HepG2 (cell line): ENCODE results near the gene ASB16. TPM values are rescaled to one million over a fixed set of nuclear protein-coding genes. Genes with fewer than 3 reads are reported as not detected.

Experiments used
- ATF6 ChIP-seq: sonication (generic); formaldehyde crosslinking; conservative IDR thresholded peaks from 2 replicates; pipeline ENCODE4 v1.4.0; 2020; ENCODE audit warnings: missing genetic modification reagents
- ATRX ChIP-seq: sonication (generic); formaldehyde crosslinking; IDR thresholded peaks from 2 replicates; pipeline ENCODE4 v1.4.0; 2020; ENCODE audit warnings: missing genetic modification reagents, borderline replicate concordance
- BHLHE40 ChIP-seq: IDR thresholded peaks from 2 replicates; pipeline ENCODE4 v1.6.1; 2011; ENCODE audit warnings: low read length, improper control_type of control experiment
- FOXP1 ChIP-seq, 2 experiments: fragments of 450-650 bp in 1 of 2; IDR thresholded peaks; 2 replicates each; pipeline ENCODE4 v1.6.1; 2017 to 2018; ENCODE audit warnings: antibody characterized with exemption in 1 of 2
- MAF1 ChIP-seq: sonication (generic); formaldehyde crosslinking; IDR thresholded peaks from 2 replicates; pipeline ENCODE4 v1.5.0; 2020; ENCODE audit warnings: missing genetic modification reagents, borderline replicate concordance
- NFIB ChIP-seq: sonication (generic); formaldehyde crosslinking; IDR thresholded peaks from 2 replicates; pipeline ENCODE4 v1.9.0; 2021; ENCODE audit warnings: missing genetic modification reagents, mild to moderate bottlenecking, borderline replicate concordance
- NPAS2 ChIP-seq: sonication (generic); formaldehyde crosslinking; IDR thresholded peaks from 2 replicates; pipeline ENCODE4 v1.8.0; 2022; ENCODE audit warnings: mild to moderate bottlenecking, missing genetic modification reagents, borderline replicate concordance
- PREB ChIP-seq: sonication (generic); formaldehyde crosslinking; IDR thresholded peaks from 2 replicates; pipeline ENCODE4 v1.4.0; 2020; ENCODE audit warnings: missing genetic modification reagents
- RAD51 ChIP-seq: fragments of 450-650 bp; IDR thresholded peaks from 2 replicates; pipeline ENCODE4 v1.6.1; 2016; ENCODE audit warnings: borderline replicate concordance
- REPIN1 ChIP-seq: sonication (generic); formaldehyde crosslinking; IDR thresholded peaks from 2 replicates; pipeline ENCODE4 v1.8.0; 2022; ENCODE audit warnings: missing genetic modification reagents, low read depth, mild to moderate bottlenecking, borderline replicate concordance
- TFAP4 ChIP-seq: sonication (generic); IDR thresholded peaks from 2 replicates; pipeline ENCODE4 v1.6.1; 2016; ENCODE audit warnings: low read depth, borderline replicate concordance
- XRCC5 ChIP-seq: fragments of 200-400 bp; formaldehyde crosslinking; optimal IDR thresholded peaks from 2 replicates; pipeline ENCODE3; 2017; ENCODE audit warnings: mild to moderate bottlenecking, low read length
- ZNF101 ChIP-seq: sonication (generic); formaldehyde crosslinking; IDR thresholded peaks from 2 replicates; pipeline ENCODE4 v1.4.0; 2020; ENCODE audit warnings: mild to moderate bottlenecking, low read depth, missing genetic modification reagents, borderline replicate concordance
- ZNF12 ChIP-seq: sonication (generic); formaldehyde crosslinking; IDR thresholded peaks from 2 replicates; pipeline ENCODE4 v1.5.0; 2020; ENCODE audit warnings: missing genetic modification reagents
- ZNF121 ChIP-seq: sonication (generic); formaldehyde crosslinking; IDR thresholded peaks from 2 replicates; pipeline ENCODE4 v1.5.0; 2020; ENCODE audit warnings: mild to moderate bottlenecking, missing genetic modification reagents
- ZNF251 ChIP-seq: sonication (generic); formaldehyde crosslinking; IDR thresholded peaks from 2 replicates; pipeline ENCODE4 v1.9.0; 2021; ENCODE audit warnings: mild to moderate bottlenecking, missing genetic modification reagents
- ZNF343 ChIP-seq: sonication (generic); formaldehyde crosslinking; IDR thresholded peaks from 2 replicates; pipeline ENCODE4 v1.4.0; 2020; ENCODE audit warnings: mild to moderate bottlenecking, missing genetic modification reagents
- ZNF678 ChIP-seq: sonication (generic); formaldehyde crosslinking; IDR thresholded peaks from 2 replicates; pipeline ENCODE4 v1.4.0; 2020; ENCODE audit warnings: mild to moderate bottlenecking, missing genetic modification reagents
- ZNF7 ChIP-seq: IDR thresholded peaks from 2 replicates; pipeline ENCODE4 v1.6.1; 2016; ENCODE audit warnings: missing biosample characterization, missing genetic modification reagents
- ZNF747 ChIP-seq: sonication (generic); formaldehyde crosslinking; IDR thresholded peaks from 2 replicates; pipeline ENCODE4 v1.8.1; 2023; ENCODE audit warnings: missing genetic modification reagents, mild to moderate bottlenecking, borderline replicate concordance
- ZNF781 ChIP-seq: sonication (generic); formaldehyde crosslinking; IDR thresholded peaks from 2 replicates; pipeline ENCODE4 v1.5.1; 2020; ENCODE audit warnings: borderline replicate concordance, mild to moderate bottlenecking, missing genetic modification reagents; ENCODE audit errors: not compliant biosample characterization
- ZNF782 ChIP-seq: sonication (generic); formaldehyde crosslinking; IDR thresholded peaks from 2 replicates; pipeline ENCODE4 v1.4.0; 2020; ENCODE audit warnings: missing genetic modification reagents, mild to moderate bottlenecking, borderline replicate concordance
- ZSCAN29 ChIP-seq: sonication (generic); formaldehyde crosslinking; conservative IDR thresholded peaks from 2 replicates; pipeline ENCODE4 v1.4.0; 2020; ENCODE audit warnings: mild to moderate bottlenecking, missing genetic modification reagents
- polyA plus RNA-seq, 8 experiments: library from polyadenylated mRNA; depleted of rRNA in 3 of 8; stranded (reverse) in 7 of 8; unstranded in 1 of 8; fragments of >200 nt; fragmentation: Illumina TruSeq in 4 of 8; extraction: Trizol in 4 of 8; gene quantifications; 2 replicates each; pipeline versions ENCODE4 v1.2.1 to v1.2.3, GENCODE V29; 2011 to 2016; ENCODE audit warnings: low read depth in 4 of 8, missing spikeins in 1 of 8, mixed read lengths in 1 of 8; ENCODE audit not compliant: insufficient read depth in 1 of 8
- total RNA-seq, 5 experiments: library from RNA; depleted of rRNA; stranded (reverse); fragments of >200 nt; fragmentation: Illumina TruSeq; extraction: Trizol; gene quantifications; 2 replicates each; pipeline ENCODE4 v1.2.3, GENCODE V29; 2016; ENCODE audit warnings: low read depth in 1 of 5
- TF ChIP-seq, protein P1 (sequence below): sonication (generic); formaldehyde crosslinking; IDR thresholded peaks from 2 replicates; pipeline ENCODE4 v1.4.0; 2020; ENCODE audit warnings: missing genetic modification reagents, mild to moderate bottlenecking, borderline replicate concordance

The ASB16 gene
- total and polyA plus RNA-seq, 2 of the 13 experiments (the other 11 are each of a cell fraction or from before 2014, with no cell fraction given): 0.07 TPM; not detected in 1

DNA sequence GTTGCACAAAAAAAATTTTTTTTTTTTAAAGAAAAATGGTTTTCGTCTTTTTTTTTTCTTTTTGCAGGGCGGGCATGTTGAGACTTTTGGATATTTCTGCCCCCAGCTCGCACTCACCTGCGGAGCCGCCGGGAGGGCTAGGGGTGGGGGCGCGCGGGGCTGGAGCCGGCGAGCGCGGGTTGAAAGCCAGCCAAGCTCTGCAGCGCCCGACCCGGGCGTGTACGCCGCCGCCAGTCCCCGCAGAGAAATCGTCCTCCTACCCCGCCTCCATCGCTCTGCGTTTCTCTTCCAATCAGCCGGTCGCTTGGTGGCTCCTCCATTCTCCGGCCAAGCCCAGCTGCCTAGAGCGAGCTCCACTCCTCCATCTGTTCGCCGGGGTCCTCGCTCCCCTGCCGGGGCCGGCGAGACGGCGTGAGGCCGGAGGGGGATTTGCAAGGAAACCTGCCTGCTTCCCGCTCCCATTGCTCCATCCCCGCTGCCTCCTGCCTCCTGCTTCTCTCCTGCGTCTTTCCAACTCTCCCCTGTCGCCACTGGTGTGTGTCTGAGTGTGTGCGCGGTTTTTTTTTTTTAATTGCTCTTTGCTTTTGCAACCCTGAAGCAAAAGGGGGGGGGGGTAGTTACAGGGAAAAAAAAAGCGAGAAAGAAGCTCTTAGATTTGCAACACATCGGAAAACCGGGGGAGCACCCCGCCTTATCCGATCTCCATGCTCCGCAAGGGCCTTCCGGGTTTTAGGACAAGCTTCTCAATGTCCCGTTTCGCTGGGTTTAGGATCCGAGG lies 50.8 kb downstream of the ASB16 start (continued):
- TF ChIP-seq ZSCAN29 (CRISPR knock-in tag) (peak; percentile 83), ZNF747 (CRISPR knock-in tag) (no peak), ZNF781 (CRISPR knock-in tag) (no peak), ZNF121 (CRISPR knock-in tag) (no peak), NPAS2 (CRISPR knock-in tag) (no peak), ZNF12 (no peak), TFAP4 (peak; percentile 51; the same call in 1 of the 2 replicates), PREB (CRISPR knock-in tag) (no peak), MAF1 (no peak), NFIB (CRISPR knock-in tag) (no peak), ZNF251 (CRISPR knock-in tag) (no peak), REPIN1 (0 out of 2 replicates have a peak, but pooled peaks have one; percentile 38), ATF6 (CRISPR knock-in tag) (no peak), ZNF782 (CRISPR knock-in tag) (no peak), ZNF678 (CRISPR knock-in tag) (no peak), XRCC5 (no peak), ZNF343 (CRISPR knock-in tag) (no peak), FOXP1 (IDR thresholded peaks at IDR 0.05) (no peak), FOXP1 (CRISPR knock-in tag; IDR thresholded peaks at IDR 0.05) (no peak), ZNF7 (CRISPR knock-in tag) (no peak), ZNF101 (CRISPR knock-in tag) (0 out of 2 replicates have a peak, but pooled peaks have one; percentile 18), BHLHE40 (no peak), ATRX (CRISPR knock-in tag) (no peak), RAD51 (no peak)
- TF ChIP-seq, protein P1, sequence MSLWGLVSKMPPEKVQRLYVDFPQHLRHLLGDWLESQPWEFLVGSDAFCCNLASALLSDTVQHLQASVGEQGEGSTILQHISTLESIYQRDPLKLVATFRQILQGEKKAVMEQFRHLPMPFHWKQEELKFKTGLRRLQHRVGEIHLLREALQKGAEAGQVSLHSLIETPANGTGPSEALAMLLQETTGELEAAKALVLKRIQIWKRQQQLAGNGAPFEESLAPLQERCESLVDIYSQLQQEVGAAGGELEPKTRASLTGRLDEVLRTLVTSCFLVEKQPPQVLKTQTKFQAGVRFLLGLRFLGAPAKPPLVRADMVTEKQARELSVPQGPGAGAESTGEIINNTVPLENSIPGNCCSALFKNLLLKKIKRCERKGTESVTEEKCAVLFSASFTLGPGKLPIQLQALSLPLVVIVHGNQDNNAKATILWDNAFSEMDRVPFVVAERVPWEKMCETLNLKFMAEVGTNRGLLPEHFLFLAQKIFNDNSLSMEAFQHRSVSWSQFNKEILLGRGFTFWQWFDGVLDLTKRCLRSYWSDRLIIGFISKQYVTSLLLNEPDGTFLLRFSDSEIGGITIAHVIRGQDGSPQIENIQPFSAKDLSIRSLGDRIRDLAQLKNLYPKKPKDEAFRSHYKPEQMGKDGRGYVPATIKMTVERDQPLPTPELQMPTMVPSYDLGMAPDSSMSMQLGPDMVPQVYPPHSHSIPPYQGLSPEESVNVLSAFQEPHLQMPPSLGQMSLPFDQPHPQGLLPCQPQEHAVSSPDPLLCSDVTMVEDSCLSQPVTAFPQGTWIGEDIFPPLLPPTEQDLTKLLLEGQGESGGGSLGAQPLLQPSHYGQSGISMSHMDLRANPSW (CRISPR knock-in tag): no peak
